CD8-positive, alpha-beta memory T cell (primary cell): ENCODE results near the gene PIK3CD. TPM values are rescaled to one million over a fixed set of nuclear protein-coding genes. Genes with fewer than 3 reads are reported as not detected.
"Not testable (repeated sequence)": the region's sequence is repeated elsewhere in the genome, so short reads cannot be mapped to it uniquely, and the experiment has no call there.

Experiments used
- CTCF ChIA-PET: fragments of 350-600 bp; sonication (Branson Sonifier 250); formaldehyde crosslinking; loops from one replicate; lab custom pipeline; 2021; ENCODE audit warnings: antibody characterized with exemption; lab: Charles Lee
- POLR2A ChIA-PET: fragments of 350-600 bp; sonication (Branson Sonifier 250); formaldehyde crosslinking; loops from one replicate; lab custom pipeline; 2021; ENCODE audit warnings: antibody characterized with exemption; lab: Charles Lee
- DNase-seq, 5 donors: peaks; one replicate each; pipeline versions ENCODE4 v3.0.0 to v3.0.0-alpha.2; 2020 to 2022; ENCODE audit warnings: mixed read lengths in 1 of 5
- H3K27ac ChIP-seq: one replicate; pipeline ENCODE4 v1.7.0; 2013; ENCODE audit warnings: low read depth, mild to moderate bottlenecking, low read length, moderate library complexity
- H3K27me3 ChIP-seq: 2 replicates; pipeline ENCODE4 v1.7.0; 2013; ENCODE audit warnings: low read length, mild to moderate bottlenecking; ENCODE audit not compliant: insufficient read depth, poor library complexity, severe bottlenecking
- H3K36me3 ChIP-seq: 2 replicates; pipeline ENCODE4 v1.7.0; 2013; ENCODE audit warnings: mild to moderate bottlenecking, low read length, moderate library complexity; ENCODE audit not compliant: insufficient read depth
- H3K4me1 ChIP-seq: 2 replicates; pipeline ENCODE4 v1.7.0; 2013; ENCODE audit warnings: mild to moderate bottlenecking, low read length, moderate library complexity; ENCODE audit not compliant: insufficient read depth
- H3K4me3 ChIP-seq: 2 replicates; pipeline ENCODE4 v1.7.0; 2013; ENCODE audit warnings: mild to moderate bottlenecking, low read length
- H3K9me3 ChIP-seq: 2 replicates; pipeline ENCODE4 v1.7.0; 2013; ENCODE audit warnings: mild to moderate bottlenecking, low read length
- H3K27ac Mint-ChIP-seq, 8 donors: one replicate each; pipeline ENCODE4 v1.8.0; 2020 to 2021; ENCODE audit warnings: mixed read lengths in 8 of 8, mild to moderate bottlenecking in 6 of 8, inconsistent platforms in 3 of 8, moderate library complexity in 3 of 8
- H3K27me3 Mint-ChIP-seq, 2 donors: one replicate each; pipeline ENCODE4 v1.8.0; 2020 to 2021; ENCODE audit warnings: mixed read lengths in 2 of 2, mild to moderate bottlenecking in 1 of 2, moderate library complexity in 1 of 2
- H3K36me3 Mint-ChIP-seq, 3 donors: one replicate each; pipeline ENCODE4 v1.8.0; 2020 to 2021; ENCODE audit warnings: mixed read lengths in 3 of 3, inconsistent platforms in 1 of 3, mild to moderate bottlenecking in 1 of 3
- H3K4me1 Mint-ChIP-seq, 3 donors: one replicate each; pipeline ENCODE4 v1.8.0; 2020 to 2021; ENCODE audit warnings: mixed read lengths in 3 of 3, inconsistent platforms in 1 of 3, mild to moderate bottlenecking in 1 of 3
- H3K4me3 Mint-ChIP-seq, 7 donors: one replicate each; pipeline ENCODE4 v1.8.0; 2020 to 2021; ENCODE audit warnings: mixed read lengths in 7 of 7, mild to moderate bottlenecking in 6 of 7, moderate library complexity in 4 of 7, inconsistent platforms in 2 of 7
- H3K9me3 Mint-ChIP-seq, 5 donors: one replicate each; pipeline ENCODE4 v1.8.0; 2020 to 2022; ENCODE audit warnings: mixed read lengths in 5 of 5, mild to moderate bottlenecking in 3 of 5, moderate library complexity in 2 of 5, inconsistent platforms in 1 of 5
- polyA plus RNA-seq: library from polyadenylated mRNA; unstranded; fragments of 300-500 nt; fragmentation: Illumina TruSeq; gene quantifications from one replicate; pipeline ENCODE4 v1.2.3, GENCODE V29; 2021
- total RNA-seq, 2 experiments: library from RNA; stranded (reverse); gene quantifications; one replicate each; pipeline ENCODE4 v1.2.3, GENCODE V29; 2021

PIK3CD gene
- total and polyA plus RNA-seq, 3 experiments from 2014 or later: 109 to 165 (median 157) TPM

DNA sequence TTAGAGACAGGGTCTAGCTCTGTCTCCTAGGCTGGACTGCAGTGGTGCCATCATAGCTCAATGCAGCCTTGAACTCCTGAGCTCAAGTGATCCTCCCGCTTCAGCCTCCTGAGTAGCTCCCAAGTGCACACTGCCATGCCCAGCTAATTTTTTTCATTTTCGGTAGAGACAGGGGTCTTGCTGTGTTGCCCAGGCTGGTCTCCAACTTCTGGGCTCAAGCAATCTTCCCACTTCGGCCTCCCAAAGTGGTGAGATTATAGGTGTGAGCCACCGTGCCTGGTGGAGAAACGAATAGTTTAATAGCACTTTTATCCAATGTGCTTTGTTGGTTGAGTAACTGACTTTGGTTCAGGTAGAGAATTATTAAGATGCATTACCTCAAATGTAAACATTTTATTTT lies 20.9 kb downstream of the PIK3CD start:
- CTCF ChIA-PET: interaction anchor here (0.6 to 2.4 kb wide), 3 partner anchors 14 to 45 kb away, joined by 3 to 11 read pairs (median 4); no protein-coding TSS in a partner anchor
- peak overlapping the region in 6 of 8 donors; percentile 22 to 90 (median 60) for H3K27ac Mint-ChIP-seq
- H3K4me3 Mint-ChIP-seq: peak overlapping the region in 2 of 7 donors; percentile 28 to 56
- Histone ChIP-seq H3K4me1 (peaks cover 64% of the 10 kb centered on the region), H3K36me3 (peaks cover 16% of the 10 kb centered on the region), H3K27ac (no peak overlapping the region), H3K9me3 (no peaks in the 10 kb centered on the region), H3K4me3 (no peak overlapping the region), H3K27me3 (no peaks in the 10 kb centered on the region)
- POLR2A ChIA-PET: interaction anchor here (0.6 to 1.4 kb wide), 2 partner anchors 20 to 100 kb away, joined by 3 read pairs; no protein-coding TSS in a partner anchor
- peaks cover 66 to 86% (median 76%) of the 10 kb centered on the region in 3 donors for H3K4me1 Mint-ChIP-seq
- peaks cover 0 to 2% of the 10 kb centered on the region in 2 donors for H3K27me3 Mint-ChIP-seq
- DNase-seq: no peak
- H3K36me3 Mint-ChIP-seq: peaks cover 3 to 76% (median 17%) of the 10 kb centered on the region in 3 donors
- H3K9me3 Mint-ChIP-seq: no peaks in the 10 kb centered on the region

DNA sequence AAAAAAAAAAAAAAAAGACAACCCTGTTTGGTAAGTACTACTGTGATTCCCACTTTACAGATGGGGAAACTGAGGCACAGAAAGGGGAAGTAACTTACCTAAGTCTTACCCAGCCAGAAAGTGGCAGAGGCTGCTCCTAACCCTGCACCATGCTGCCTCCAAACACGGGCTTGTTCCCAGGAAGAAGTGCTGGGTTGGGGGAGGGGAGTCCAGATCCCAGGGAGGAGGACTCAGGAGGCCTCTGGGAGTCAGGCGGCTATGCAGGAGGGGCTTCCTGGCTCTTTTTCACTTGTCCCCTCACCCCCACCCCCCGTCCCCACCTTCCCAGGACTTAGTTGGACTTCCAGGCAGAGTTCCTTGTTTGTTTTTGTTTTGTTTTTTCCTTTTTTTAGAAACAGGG lies 23.9 kb downstream of the PIK3CD start:
- H3K27ac Mint-ChIP-seq: peak overlapping the region in 1 of 8 donors; percentile 84
- peaks cover 61 to 83% (median 73%) of the 10 kb centered on the region in 3 donors for H3K4me1 Mint-ChIP-seq
- no peak for DNase-seq
- peaks cover 3 to 71% (median 17%) of the 10 kb centered on the region in 3 donors for H3K36me3 Mint-ChIP-seq
- Histone ChIP-seq H3K27me3 (no peaks in the 10 kb centered on the region), H3K36me3 (peaks cover 11% of the 10 kb centered on the region), H3K4me3 (no peak overlapping the region), H3K4me1 (peaks cover 62% of the 10 kb centered on the region), H3K27ac (no peak overlapping the region), H3K9me3 (no peaks in the 10 kb centered on the region)
- peaks cover 0 to 2% of the 10 kb centered on the region in 2 donors for H3K27me3 Mint-ChIP-seq
- POLR2A ChIA-PET: interaction anchor here (0.6 to 1.1 kb wide), 3 partner anchors 12 to 545 kb away, joined by 3 read pairs; no protein-coding TSS in a partner anchor
- CTCF ChIA-PET: interaction anchor here (1.4 kb wide), 1 partner anchor 46 kb away, joined by 3 read pairs; no protein-coding TSS in a partner anchor
- H3K9me3 Mint-ChIP-seq: no peaks in the 10 kb centered on the region
- no peak overlapping the region for H3K4me3 Mint-ChIP-seq

GRCh38 chr1:9676128-9676527 lies 24.6 kb downstream of the PIK3CD start:
- not testable (repeated sequence) for H3K27me3 Mint-ChIP-seq, H3K27me3 ChIP-seq, H3K4me3 ChIP-seq, DNase-seq, H3K27ac ChIP-seq, H3K9me3 ChIP-seq, H3K9me3 Mint-ChIP-seq
- peaks cover 62 to 83% (median 74%) of the 10 kb centered on the region in 3 donors for H3K4me1 Mint-ChIP-seq
- H3K4me3 Mint-ChIP-seq: peak overlapping the region in 4 of 7 donors; percentile 20 to 65 (median 57)
- H3K36me3 ChIP-seq: peaks cover 15% of the 10 kb centered on the region
- peaks cover 66% of the 10 kb centered on the region for H3K4me1 ChIP-seq
- CTCF ChIA-PET: interaction anchor here (1.6 kb wide), 1 partner anchor 11 kb away, joined by 6 read pairs; no protein-coding TSS in a partner anchor
- POLR2A ChIA-PET: interaction anchor here (1.1 kb wide), 1 partner anchor 12 kb away, joined by 3 read pairs; no protein-coding TSS in a partner anchor
- H3K36me3 Mint-ChIP-seq: peaks cover 3 to 70% (median 17%) of the 10 kb centered on the region in 3 donors
- peak overlapping the region; percentile 39 to 98 (median 79) for H3K27ac Mint-ChIP-seq

DNA sequence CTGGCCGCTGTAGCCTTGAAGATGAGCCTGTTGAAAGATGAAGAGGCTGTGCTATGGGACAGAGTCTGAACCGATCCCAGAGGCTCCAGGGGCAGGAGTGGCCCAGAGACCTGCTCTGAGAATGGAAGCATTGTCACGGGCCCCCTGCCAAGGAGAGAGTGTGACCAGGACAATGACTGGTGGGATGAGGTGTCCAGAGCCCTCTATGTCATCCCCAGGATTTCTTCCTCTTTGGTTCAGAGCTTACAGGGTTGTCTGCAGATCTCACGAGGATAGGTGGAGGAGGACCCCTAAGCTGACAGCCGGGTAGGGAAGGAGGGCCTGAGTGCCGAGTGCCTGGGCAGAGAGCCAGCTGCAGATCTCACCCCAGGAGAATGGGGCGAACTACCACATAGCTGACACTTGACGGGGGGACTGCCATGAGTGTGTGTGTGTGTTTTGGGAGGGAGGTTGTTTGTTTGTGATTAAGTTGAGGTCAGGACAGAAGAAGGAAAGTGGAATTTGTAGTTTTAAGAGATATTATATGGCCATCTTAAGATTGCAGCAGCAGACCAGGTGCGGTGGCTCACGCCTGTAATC lies 25.4 kb downstream of the PIK3CD start:
- DNase-seq: no peak
- H3K36me3 Mint-ChIP-seq: peaks cover 3 to 67% (median 15%) of the 10 kb centered on the region in 3 donors
- Histone ChIP-seq H3K4me3 (no peak overlapping the region), H3K27me3 (no peaks in the 10 kb centered on the region), H3K27ac (peak overlapping the region; percentile 22), H3K36me3 (peaks cover 13% of the 10 kb centered on the region), H3K4me1 (peaks cover 66% of the 10 kb centered on the region), H3K9me3 (no peaks in the 10 kb centered on the region)
- no peaks in the 10 kb centered on the region for H3K9me3 Mint-ChIP-seq
- POLR2A ChIA-PET: interaction anchor here (1.0 to 1.1 kb wide), 2 partner anchors 22 to 23 kb away, joined by 3 read pairs; no protein-coding TSS in a partner anchor
- CTCF ChIA-PET: interaction anchor here (1.6 kb wide), 1 partner anchor 10 kb away, joined by 6 read pairs; no protein-coding TSS in a partner anchor
- peak overlapping the region in 5 of 7 donors; percentile 5 to 63 (median 44) for H3K4me3 Mint-ChIP-seq
- peaks cover 0 to 2% of the 10 kb centered on the region in 2 donors for H3K27me3 Mint-ChIP-seq
- peak overlapping the region; percentile 79 to 89 (median 84) for H3K27ac Mint-ChIP-seq
- H3K4me1 Mint-ChIP-seq: peaks cover 61 to 82% (median 74%) of the 10 kb centered on the region in 3 donors

- Mint-ChIP-seq H3K4me1 (peaks cover 49 to 78% (median 68%) of the 10 kb centered on the region in 3 donors), H3K27me3 (no peaks in the 10 kb centered on the region), H3K9me3 (no peaks in the 10 kb centered on the region), H3K36me3 (peaks cover 0 to 50% (median 10%) of the 10 kb centered on the region in 3 donors), H3K27ac (peak overlapping the region in 2 of 8 donors; percentile 37 to 70), H3K4me3 (no peak overlapping the region)
- peaks cover 59% of the 10 kb centered on the region for H3K4me1 ChIP-seq
- H3K9me3 ChIP-seq: no peaks in the 10 kb centered on the region
- no peak for DNase-seq
- peaks cover 5% of the 10 kb centered on the region for H3K36me3 ChIP-seq
- H3K27me3 ChIP-seq: no peaks in the 10 kb centered on the region
- no peak overlapping the region for H3K4me3 ChIP-seq
- ChIA-PET POLR2A (interaction anchor here (2.7 kb wide), 1 partner anchor 26 kb away, joined by 14 read pairs; no protein-coding TSS in a partner anchor), CTCF (no interaction called here)
- no peak overlapping the region for H3K27ac ChIP-seq
Observed at GRCh38 chr1:9680091-9680490, 28.6 kb downstream of the PIK3CD start.

DNA sequence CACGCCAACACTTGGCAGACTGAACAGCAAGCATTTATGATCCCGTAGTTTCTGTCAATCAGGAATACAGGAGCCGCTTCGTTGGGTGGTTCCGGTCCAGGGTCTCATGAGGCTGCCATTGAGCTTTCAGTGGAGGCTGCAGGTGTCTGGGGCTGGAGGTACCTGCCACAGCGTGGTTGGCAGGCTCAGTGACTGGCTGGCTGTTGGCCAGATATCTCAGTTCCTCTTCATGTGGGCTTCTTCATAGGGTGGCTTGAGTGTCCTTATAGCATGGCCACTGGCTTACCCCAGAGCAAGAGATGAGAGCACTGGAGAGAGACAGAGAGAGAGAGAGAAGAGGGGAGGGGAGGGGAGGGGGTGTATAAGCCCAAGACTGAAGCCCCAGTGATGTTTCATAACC lies 29.3 kb downstream of the PIK3CD start:
- ChIA-PET POLR2A (interaction anchor here (2.7 kb wide), 1 partner anchor 26 kb away, joined by 14 read pairs; no protein-coding TSS in a partner anchor), CTCF (interaction anchor here (1.4 to 1.9 kb wide), 4 partner anchors 26 to 54 kb away, joined by 3 to 10 read pairs (median 4); no protein-coding TSS in a partner anchor)
- Histone ChIP-seq H3K27ac (no peak overlapping the region), H3K36me3 (peaks cover 5% of the 10 kb centered on the region), H3K4me3 (no peak overlapping the region), H3K4me1 (peaks cover 62% of the 10 kb centered on the region), H3K27me3 (no peaks in the 10 kb centered on the region), H3K9me3 (no peaks in the 10 kb centered on the region)
- H3K9me3 Mint-ChIP-seq: no peaks in the 10 kb centered on the region
- peak overlapping the region in 1 of 7 donors; percentile 44 for H3K4me3 Mint-ChIP-seq
- peaks cover 0 to 49% (median 12%) of the 10 kb centered on the region in 3 donors for H3K36me3 Mint-ChIP-seq
- H3K27me3 Mint-ChIP-seq: no peaks in the 10 kb centered on the region
- peaks cover 50 to 76% (median 73%) of the 10 kb centered on the region in 3 donors for H3K4me1 Mint-ChIP-seq
- DNase-seq: no peak
- H3K27ac Mint-ChIP-seq: peak overlapping the region in 7 of 8 donors; percentile 37 to 78 (median 68)

DNA sequence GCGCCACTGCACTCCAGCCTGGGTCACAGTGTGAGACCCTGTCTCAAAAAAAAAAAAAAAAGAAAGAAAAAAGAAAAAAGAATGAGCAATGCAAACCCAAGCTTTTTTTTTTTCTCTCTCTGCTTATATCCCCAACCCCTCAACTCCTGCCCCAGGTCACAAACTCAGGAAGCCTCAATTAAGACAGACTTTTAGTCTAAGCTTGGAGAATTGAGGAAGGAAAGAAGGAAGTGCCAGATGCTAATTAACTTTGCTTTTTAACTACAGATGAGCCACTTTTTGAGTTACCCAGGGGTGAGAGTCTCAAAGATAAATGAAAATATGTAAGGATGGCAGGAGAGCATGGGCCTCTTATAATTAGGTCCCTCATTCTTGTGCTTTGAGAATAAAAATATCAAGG lies 33.3 kb downstream of the PIK3CD start:
- CTCF ChIA-PET: interaction anchor here (1.2 to 11.2 kb wide), 3 partner anchors 20 to 56 kb away, joined by 3 to 86 read pairs (median 28); partner anchors contain the start of gene PIK3CD
- POLR2A ChIA-PET: no interaction called here
- H3K9me3 Mint-ChIP-seq: no peaks in the 10 kb centered on the region
- Histone ChIP-seq H3K9me3 (no peaks in the 10 kb centered on the region), H3K27me3 (no peaks in the 10 kb centered on the region), H3K27ac (no peak overlapping the region), H3K4me1 (peaks cover 61% of the 10 kb centered on the region), H3K4me3 (no peak overlapping the region), H3K36me3 (peaks cover 5% of the 10 kb centered on the region)
- peak overlapping the region in 7 of 8 donors; percentile 16 to 93 (median 29) for H3K27ac Mint-ChIP-seq
- no peak for DNase-seq
- H3K27me3 Mint-ChIP-seq: no peaks in the 10 kb centered on the region
- peaks cover 0 to 21% (median 7%) of the 10 kb centered on the region in 3 donors for H3K36me3 Mint-ChIP-seq
- peak overlapping the region in 1 of 7 donors; percentile 2 for H3K4me3 Mint-ChIP-seq
- H3K4me1 Mint-ChIP-seq: peaks cover 48 to 74% (median 69%) of the 10 kb centered on the region in 3 donors
